ENCODE data around the gene VAMP8.
"Not testable (repeated sequence)": the region's sequence is repeated elsewhere in the genome, so short reads cannot be mapped to it uniquely, and the experiment has no call there.

GRCh38 chr2:85604133-85604444 is 26.7 kb downstream of the VAMP8 start:
- TF ChIP-seq KDM1A (IDR thresholded peaks at IDR 0.05; ENCODE audit: borderline replicate concordance, low read length); EP300 (IDR thresholded peaks at IDR 0.05; ENCODE audit: borderline replicate concordance in 1 of 2, low read depth in 2 of 2, low read length in 2 of 2); CTCF (IDR thresholded peaks at IDR 0.05; ENCODE audit: control extremely low read depth in 1 of 3, insufficient read depth in 1 of 3, low read depth in 1 of 3, low read length in 3 of 3); SUZ12 (IDR thresholded peaks at IDR 0.05; ENCODE audit: low read length); KDM5A (IDR thresholded peaks at IDR 0.05; ENCODE audit: low read length): not testable (repeated sequence)

All from H1 (cell line).